Activated naive CD4-positive, alpha-beta T cell treated with anti-CD3 and anti-CD28 coated beads, Interleukin-2, amount 50 U/mL, for 72 hours (primary cell): ENCODE data around the gene ACVR2B. TPM values are rescaled to one million over a fixed set of nuclear protein-coding genes. Genes with fewer than 3 reads are reported as not detected.
A peak's percentile ranks its signal among the peaks of the same experiment; 100 is the strongest.

Source experiments
- ATAC-seq, 2 donors: fragments of 150-1000 bp; cut with Tn5 transposase; 2 replicates each; pipeline ENCODE4 v1.10.0; 2021; ENCODE audit warnings: mild to moderate bottlenecking in 2 of 2, moderate library complexity in 2 of 2
- DNase-seq, 2 donors: peaks; one replicate each; pipeline ENCODE4 v3.0.0; 2021 to 2022; ENCODE audit warnings: low spot score in 2 of 2
- H3K27ac Mint-ChIP-seq, 2 donors: one replicate each; pipeline ENCODE4 v1.8.0; 2022; ENCODE audit warnings: mild to moderate bottlenecking in 2 of 2, mixed read lengths in 2 of 2
- H3K36me3 Mint-ChIP-seq, 2 donors: one replicate each; pipeline ENCODE4 v1.8.0; 2022; ENCODE audit warnings: mixed read lengths in 2 of 2
- H3K9me3 Mint-ChIP-seq, 2 donors: one replicate each; pipeline ENCODE4 v1.8.0; 2022; ENCODE audit warnings: mixed read lengths in 2 of 2
- total RNA-seq, 2 donors: library from RNA; stranded (reverse); gene quantifications; one replicate each; pipeline ENCODE4 v1.2.3, GENCODE V29; 2022

The ACVR2B gene
- total RNA-seq, 2 donors from 2014 or later, result 7.9 to 8.4 TPM

DNA sequence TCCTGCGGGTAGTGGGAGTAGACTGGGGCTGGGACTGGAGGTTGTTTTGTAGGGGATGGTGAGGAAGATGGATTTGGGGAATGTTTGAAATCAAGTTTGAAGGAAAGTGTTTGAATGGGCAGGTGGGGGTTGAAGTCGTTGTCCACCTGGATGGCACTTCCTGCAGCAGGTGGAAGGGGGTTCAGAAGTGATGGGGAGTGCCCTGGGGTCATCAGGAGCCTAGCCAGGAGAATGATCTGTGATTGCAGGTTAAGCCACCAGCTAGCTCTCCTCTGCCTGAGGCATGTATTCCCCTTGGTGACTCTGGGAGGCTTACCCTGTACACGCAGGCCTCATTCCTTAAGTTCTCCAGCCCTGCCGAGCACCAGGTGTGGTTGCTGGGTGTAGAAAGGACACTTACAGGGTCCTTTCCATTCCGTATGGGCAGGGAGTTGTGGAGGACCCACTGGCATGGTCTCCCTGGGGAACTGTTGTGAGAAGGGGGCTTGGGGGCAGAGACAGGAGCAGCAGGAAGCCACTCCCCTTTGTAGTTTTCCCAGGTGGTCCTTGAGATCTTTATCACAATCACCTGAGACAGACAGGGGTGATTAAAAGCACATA, 22.6 kb downstream of the ACVR2B start:
- Mint-ChIP-seq H3K27ac (no peak overlapping the region), H3K36me3 (peaks cover 0 to 3% of the 10 kb centered on the region in 2 donors), H3K9me3 (no peaks in the 10 kb centered on the region)
- ATAC-seq (no peak), DNase-seq (no peak)

DNA sequence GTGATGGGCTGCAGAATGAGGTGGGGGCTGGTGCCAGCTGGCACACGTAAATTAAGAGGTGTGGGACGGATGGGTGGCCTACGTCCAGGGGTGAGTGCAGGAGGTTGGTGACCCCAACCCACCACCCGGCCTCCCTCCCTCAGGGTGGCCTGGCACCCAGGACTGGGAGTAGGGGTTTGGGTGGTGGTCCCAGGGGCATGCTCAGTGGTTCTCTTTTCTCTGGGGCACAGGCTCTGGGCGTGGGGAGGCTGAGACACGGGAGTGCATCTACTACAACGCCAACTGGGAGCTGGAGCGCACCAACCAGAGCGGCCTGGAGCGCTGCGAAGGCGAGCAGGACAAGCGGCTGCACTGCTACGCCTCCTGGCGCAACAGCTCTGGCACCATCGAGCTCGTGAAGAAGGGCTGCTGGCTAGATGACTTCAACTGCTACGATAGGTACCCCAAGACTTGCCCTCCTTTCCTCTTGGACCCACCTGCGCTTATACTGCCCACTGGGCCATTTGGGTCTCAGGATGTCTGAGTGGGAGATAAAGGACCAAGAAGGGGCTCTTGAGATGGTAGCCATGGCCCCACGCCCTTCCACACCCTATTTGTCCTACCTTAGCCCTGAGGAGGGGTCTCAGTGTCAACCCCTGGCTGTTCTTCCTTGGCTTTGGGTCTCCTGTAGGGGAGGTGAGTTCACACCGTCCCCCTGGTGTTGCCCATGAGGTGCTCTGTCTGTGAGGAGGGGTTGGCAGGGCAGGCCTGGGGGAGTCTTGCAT, 23.5 kb downstream of the ACVR2B start:
- ATAC-seq, result no peak
- DNase-seq, result no peak
- Mint-ChIP-seq H3K27ac (no peak overlapping the region), H3K9me3 (no peaks in the 10 kb centered on the region), H3K36me3 (peaks cover 0 to 5% of the 10 kb centered on the region in 2 donors)

DNA sequence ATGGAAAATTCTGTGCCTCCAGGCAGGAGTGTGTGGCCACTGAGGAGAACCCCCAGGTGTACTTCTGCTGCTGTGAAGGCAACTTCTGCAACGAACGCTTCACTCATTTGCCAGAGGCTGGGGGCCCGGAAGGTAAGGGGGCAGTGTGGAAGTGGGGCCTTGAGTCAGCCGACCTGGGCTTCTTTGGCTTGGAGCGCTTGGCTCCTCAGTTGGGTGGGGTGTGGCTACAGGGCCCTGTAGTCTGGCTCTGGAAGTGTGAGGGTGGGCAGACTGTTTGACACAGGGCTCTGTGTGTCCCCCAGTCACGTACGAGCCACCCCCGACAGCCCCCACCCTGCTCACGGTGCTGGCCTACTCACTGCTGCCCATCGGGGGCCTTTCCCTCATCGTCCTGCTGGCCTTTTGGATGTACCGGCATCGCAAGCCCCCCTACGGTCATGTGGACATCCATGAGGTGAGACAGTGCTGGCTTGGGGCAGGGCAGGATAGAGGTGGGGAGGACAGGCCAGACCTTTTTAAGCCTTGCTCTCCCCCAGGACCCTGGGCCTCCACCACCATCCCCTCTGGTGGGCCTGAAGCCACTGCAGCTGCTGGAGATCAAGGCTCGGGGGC, 24.3 kb downstream of the ACVR2B start:
- DNase-seq (no peak), ATAC-seq (no peak)
- no peak overlapping the region for H3K27ac Mint-ChIP-seq
- no peaks in the 10 kb centered on the region for H3K9me3 Mint-ChIP-seq
- peaks cover 0 to 5% of the 10 kb centered on the region in 2 donors for H3K36me3 Mint-ChIP-seq

DNA sequence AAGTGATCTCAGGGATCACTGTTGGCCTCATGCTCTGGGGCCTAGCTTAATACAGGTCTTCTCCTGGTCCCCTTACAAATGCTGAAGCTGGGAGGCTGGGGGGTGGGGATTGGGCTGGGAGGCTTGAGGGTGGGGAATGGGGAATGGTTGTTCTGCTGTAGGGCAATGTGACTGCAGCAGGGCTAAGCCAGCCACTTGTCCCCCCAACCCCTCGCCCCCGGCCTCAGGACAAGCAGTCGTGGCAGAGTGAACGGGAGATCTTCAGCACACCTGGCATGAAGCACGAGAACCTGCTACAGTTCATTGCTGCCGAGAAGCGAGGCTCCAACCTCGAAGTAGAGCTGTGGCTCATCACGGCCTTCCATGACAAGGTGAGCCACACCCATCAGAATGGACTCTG, 25.2 kb downstream of the ACVR2B start:
- ATAC-seq, result no peak

DNA sequence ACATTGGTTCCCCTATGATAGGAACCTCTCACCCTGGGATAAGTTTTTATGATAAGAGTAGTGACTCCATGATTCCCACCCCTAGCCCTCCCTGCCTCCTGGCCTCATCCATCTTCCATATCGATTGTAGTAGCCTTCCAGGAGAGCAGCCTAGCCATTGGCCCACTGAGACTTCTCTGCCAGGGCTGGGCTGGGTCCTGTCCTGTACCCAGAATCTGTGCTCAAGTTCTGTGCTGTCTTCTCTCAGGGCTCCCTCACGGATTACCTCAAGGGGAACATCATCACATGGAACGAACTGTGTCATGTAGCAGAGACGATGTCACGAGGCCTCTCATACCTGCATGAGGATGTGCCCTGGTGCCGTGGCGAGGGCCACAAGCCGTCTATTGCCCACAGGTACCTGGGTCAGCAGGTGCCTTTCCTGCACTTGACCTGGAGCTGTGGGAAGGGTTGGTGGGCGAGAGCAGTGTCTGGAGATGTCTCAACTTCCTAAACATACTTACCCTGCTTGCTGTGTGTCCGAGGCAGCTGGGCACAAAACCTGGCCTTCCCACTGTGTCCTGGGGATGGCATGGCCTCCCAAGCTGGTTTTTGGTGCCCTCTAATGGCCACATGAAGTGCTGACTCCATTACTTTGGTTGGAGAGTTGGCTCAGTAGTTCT, 25.9 kb downstream of the ACVR2B start:
- DNase-seq, result peak in 1 of 2 donors; percentile 40
- peak overlapping the region in 1 of 2 donors; percentile 52 for H3K27ac Mint-ChIP-seq
- H3K9me3 Mint-ChIP-seq, result no peaks in the 10 kb centered on the region
- H3K36me3 Mint-ChIP-seq, result peaks cover 0 to 5% of the 10 kb centered on the region in 2 donors
- ATAC-seq, result peak; percentile 67 to 73

More for the DNA sequence above, 25.2 kb downstream of the ACVR2B start:
- no peak overlapping the region for H3K27ac Mint-ChIP-seq
- H3K9me3 Mint-ChIP-seq, result no peaks in the 10 kb centered on the region
- DNase-seq, result no peak
- peaks cover 0 to 5% of the 10 kb centered on the region in 2 donors for H3K36me3 Mint-ChIP-seq

DNA sequence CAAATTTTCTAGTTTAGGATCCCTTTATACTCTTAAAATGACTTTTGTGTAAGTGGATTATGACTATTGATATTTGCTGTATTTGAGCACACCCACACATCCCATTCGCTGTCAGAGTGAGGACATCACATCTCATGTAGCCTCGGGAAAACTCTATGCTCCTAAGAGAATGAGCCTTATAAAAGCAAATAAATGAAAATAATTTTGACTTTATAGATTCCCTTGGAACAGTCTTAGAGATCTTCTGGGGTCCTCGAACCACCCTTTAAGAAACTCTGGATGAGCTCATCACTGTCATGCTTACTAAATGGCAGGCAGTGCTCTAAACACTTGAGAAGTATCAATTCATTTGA, 26.4 kb downstream of the ACVR2B start:
- ATAC-seq (no peak), DNase-seq (no peak)
- Mint-ChIP-seq H3K27ac (no peak overlapping the region), H3K9me3 (no peaks in the 10 kb centered on the region), H3K36me3 (peaks cover 0 to 5% of the 10 kb centered on the region in 2 donors)

DNA sequence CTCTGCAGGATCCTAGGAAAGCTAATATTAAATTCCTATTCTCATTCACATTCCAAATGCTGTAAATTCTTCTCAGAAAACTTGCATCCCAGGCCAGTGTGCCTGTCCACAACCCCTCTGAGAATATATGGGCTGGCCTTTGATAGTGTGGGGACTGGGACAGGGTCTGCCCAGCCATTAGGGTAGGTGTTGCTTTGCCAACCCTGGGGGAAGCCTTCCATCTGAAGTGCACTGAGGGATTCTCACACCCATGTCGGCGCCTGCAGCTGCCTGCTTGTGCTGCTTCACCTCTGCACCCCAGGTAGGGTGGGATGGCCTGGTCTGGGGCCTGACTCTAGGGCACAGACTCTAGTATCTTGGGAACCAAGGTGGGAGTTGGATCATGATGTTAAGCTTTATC, 27.2 kb downstream of the ACVR2B start:
- ATAC-seq, result no peak
- Mint-ChIP-seq H3K27ac (no peak overlapping the region), H3K9me3 (no peaks in the 10 kb centered on the region), H3K36me3 (peaks cover 0 to 5% of the 10 kb centered on the region in 2 donors)
- DNase-seq, result no peak

DNA sequence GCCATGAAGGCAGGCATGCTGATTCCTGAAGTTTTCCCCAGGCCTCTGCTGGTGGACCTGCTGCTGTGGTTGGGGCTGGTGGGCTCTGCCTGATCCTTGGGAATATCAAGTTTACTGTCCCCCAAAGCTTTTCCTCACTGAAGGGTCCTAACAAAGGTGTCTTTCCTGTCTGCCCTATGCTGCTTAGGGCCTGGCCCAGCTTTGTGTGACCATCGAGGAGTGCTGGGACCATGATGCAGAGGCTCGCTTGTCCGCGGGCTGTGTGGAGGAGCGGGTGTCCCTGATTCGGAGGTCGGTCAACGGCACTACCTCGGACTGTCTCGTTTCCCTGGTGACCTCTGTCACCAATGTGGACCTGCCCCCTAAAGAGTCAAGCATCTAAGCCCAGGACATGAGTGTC, 29.3 kb downstream of the ACVR2B start:
- Mint-ChIP-seq H3K27ac (no peak overlapping the region), H3K9me3 (no peaks in the 10 kb centered on the region), H3K36me3 (peaks cover 0 to 5% of the 10 kb centered on the region in 2 donors)
- DNase-seq (no peak), ATAC-seq (no peak)

DNA sequence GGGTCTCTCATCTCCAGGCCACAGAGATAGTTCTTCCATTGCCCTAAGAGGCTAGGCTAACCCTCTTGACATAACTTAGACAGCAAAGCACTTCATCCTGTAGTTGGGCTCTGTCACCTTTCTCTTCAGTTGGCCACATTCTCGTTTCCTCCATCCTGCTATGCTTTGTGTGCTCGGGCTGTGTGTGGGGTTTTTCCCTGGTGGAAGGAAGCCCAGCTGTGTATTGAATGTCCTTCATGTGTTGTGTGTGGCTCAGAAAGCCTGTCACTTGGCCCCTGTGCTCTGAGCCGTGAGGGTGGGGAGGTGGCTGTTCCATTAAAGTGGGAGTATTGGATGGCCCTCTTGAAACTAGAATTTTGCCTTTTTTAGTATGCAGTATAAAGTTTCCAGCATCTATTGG, 33.6 kb downstream of the ACVR2B start:
- H3K27ac Mint-ChIP-seq, result peak overlapping the region in 1 of 2 donors; percentile 7
- H3K9me3 Mint-ChIP-seq, result no peaks in the 10 kb centered on the region
- no peaks in the 10 kb centered on the region for H3K36me3 Mint-ChIP-seq
- no peak for DNase-seq
- no peak for ATAC-seq

DNA sequence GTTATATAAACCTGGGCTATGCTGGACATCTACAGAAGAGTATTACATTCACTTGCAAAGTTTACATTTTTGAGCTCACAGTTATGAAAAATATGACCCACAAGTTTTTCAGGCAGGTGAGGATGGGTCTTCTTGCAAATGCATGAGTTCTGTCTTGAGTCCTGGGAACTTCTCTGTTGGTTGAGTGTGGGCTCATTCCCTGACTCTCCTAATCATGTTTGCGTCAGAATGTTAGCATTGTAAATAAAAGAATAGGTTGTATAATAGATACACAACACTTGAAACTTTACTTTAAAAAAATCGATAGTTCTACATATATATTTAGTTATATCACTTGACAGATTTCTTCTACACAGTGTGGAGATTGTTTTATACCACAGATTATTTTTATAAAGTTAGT, 35.3 kb downstream of the ACVR2B start:
- DNase-seq, result no peak
- ATAC-seq, result no peak
- Mint-ChIP-seq H3K9me3 (no peaks in the 10 kb centered on the region), H3K27ac (no peak overlapping the region), H3K36me3 (no peaks in the 10 kb centered on the region)

DNA sequence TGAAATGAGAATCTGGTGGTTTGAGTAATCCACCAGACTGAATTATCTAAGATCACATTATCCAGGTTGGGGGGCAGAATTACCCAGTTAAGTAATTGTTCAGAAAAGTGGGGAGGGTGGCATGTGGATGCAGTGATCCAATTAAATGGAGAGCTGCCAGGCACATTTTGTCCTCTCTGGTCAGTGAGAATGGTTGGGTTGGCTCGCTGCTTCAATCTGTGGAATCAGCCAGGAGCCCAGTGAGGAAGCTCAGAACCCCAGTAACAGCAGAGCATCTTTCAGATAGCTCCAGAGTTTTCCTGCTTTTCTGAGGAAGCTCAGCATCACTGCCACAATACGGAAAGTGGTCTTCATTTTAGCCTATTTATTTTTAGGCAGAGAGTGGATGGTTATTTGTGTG, 36.1 kb downstream of the ACVR2B start:
- H3K9me3 Mint-ChIP-seq, result no peaks in the 10 kb centered on the region
- no peak overlapping the region for H3K27ac Mint-ChIP-seq
- DNase-seq, result no peak
- no peaks in the 10 kb centered on the region for H3K36me3 Mint-ChIP-seq
- no peak for ATAC-seq

DNA sequence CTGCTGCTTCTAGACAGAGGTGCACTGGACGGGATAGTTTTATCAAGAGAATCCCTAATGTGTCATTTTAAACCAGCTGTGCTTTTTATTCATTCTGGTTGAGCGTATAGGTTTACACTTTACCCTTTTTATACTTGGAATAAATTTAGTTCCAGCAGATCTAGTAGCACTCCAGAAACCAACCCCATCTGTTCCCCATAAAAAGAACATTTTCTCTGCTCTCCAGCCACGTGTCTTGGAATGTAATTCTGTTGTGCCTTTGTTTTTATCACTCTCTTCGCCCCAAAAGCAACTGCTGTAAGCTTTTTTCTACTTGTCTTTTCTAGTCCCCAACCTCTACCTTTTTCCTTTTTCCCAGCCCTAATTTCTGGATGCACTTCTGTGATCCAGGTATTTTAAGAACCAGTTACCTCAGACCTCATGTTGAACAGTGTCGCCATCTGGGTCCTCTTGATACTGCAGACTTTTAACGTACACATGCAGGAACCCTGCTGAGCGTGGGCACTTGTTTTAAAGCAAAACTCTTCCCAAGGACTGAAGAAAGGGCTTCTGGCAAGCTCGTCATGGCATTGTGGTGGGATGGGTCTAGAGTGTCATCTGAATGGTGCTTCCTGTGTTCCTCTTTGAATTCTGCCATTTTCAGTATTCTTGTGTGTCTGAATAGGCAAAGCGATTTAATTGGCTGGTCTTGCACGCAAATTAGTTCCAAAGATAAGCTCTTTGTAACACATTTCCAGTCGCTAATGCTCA, 36.8 kb downstream of the ACVR2B start:
- no peaks in the 10 kb centered on the region for H3K9me3 Mint-ChIP-seq
- H3K27ac Mint-ChIP-seq, result no peak overlapping the region
- ATAC-seq, result no peak
- H3K36me3 Mint-ChIP-seq, result no peaks in the 10 kb centered on the region
- no peak for DNase-seq

DNA sequence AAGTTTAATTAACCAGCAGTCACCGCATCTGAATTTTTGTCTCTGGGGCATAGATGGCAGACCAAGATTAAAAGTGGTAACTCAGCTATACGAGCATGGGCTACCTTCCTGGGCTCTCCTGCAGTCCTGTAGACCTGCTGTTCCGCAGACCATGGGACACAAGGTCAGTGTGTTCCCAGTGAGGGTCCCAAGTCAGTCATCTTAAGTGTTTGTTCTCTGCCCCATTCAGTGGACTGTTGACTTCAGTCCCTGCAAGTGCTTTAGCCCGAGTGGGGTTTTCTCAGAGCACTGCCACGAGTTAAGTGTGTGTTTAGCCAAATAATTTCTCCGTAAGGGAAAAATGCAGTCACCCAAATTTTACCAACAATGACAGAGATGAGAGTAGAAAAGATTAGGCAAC, 37.5 kb downstream of the ACVR2B start:
- no peak overlapping the region for H3K27ac Mint-ChIP-seq
- H3K9me3 Mint-ChIP-seq, result no peaks in the 10 kb centered on the region
- ATAC-seq, result no peak
- no peak for DNase-seq
- peaks cover 0 to under 1% of the 10 kb centered on the region in 2 donors for H3K36me3 Mint-ChIP-seq

DNA sequence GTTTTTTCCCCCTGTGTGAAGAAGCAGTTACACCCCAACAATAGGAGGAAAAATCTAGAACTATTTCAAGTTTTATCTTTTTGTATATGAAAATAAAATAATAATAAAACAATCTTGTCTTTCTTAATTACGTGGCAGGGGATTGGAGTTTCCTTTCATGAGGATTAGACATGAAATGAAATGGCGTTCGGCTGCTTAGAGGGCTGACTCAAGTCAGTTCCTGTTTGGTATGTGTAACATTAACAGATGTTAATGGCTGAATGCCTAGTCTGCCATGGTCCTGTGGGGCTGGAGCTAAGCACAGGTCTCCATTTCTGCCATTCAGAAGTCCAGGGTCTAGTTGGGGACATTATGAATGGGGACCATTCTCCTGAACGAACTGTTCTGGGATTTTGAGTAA, 39.3 kb downstream of the ACVR2B start:
- ATAC-seq, result no peak
- Mint-ChIP-seq H3K36me3 (peaks cover 11 to 12% of the 10 kb centered on the region in 2 donors), H3K9me3 (no peaks in the 10 kb centered on the region), H3K27ac (no peak overlapping the region)
- no peak for DNase-seq

DNA sequence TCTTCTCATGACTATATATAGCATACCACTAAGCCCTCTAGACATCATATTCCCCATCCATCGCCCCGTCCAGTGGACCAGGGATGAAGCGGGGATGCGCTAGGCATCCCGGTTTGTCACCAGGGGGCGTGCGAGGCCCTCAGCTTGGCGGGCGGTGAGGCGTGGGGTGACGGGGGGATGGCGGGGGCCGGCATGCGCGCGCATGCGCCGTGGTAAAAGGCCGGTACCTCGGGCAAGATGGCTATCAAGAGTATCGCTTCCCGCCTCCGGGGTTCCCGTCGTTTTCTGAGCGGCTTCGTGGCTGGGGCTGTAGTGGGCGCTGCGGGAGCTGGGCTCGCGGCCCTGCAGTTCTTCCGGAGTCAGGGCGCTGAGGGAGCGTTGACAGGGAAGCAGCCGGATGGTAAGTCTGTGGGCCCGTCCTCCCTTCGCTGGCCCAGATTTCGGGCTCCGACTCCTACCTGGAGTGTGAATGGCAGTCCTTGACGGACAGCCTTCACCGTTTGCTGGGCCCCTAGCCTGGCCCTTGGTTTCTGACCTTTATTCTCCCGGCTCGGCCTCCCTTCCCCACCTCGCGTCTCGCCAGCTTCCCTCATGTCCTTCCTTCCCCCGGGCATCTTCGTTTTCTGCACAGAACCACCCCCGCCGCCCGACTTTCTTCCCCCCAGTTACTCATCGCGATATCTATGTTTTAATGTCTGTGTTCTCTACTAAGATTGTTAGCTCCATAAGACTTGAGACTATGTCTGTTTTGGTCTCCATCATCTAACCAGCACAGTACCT, 42.6 kb downstream of the ACVR2B start, which contains the start of gene EXOG:
Gene EXOG, plus strand, starts transcription at position 210 of the 780 bp plus-strand sequence. Its CDS starts 28 bp downstream, at position 238.
- DNase-seq (peak; percentile 91 to 95), ATAC-seq (peak; percentile 92 to 93)
- peak within 1 kb of the TSS; percentile 86 to 98 for H3K27ac Mint-ChIP-seq
- H3K36me3 Mint-ChIP-seq, result peaks cover 16% of the 10 kb centered on the region in 2 donors
- no peaks in the 10 kb centered on the region for H3K9me3 Mint-ChIP-seq

DNA sequence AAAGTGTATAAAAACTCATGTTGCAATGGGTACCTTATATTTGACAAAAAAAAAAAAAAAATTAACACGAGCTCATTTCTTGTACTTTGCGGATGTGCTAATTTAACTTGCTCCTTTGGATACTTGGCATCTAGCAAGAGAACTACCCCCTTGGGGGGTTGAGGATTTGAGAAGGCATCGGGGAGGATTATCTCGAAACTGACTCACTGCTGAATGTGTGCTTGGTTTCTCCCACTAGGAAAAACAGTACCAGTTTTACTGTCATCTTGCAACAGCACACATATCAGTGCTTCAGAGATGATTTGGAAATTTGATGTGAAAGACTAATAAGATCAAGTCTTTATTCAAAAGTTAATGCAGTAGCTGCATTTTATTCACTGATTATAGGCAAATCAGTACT, 43.3 kb downstream of the ACVR2B start:
- H3K36me3 Mint-ChIP-seq, result peaks cover 16% of the 10 kb centered on the region in 2 donors
- peak overlapping the region; percentile 86 to 98 for H3K27ac Mint-ChIP-seq
- ATAC-seq (no peak), DNase-seq (no peak)
- H3K9me3 Mint-ChIP-seq, result no peaks in the 10 kb centered on the region
